Loucy (cell line): Measurements from ENCODE around the gene VPS9D1.
"Not testable (repeated sequence)": the region's sequence is repeated elsewhere in the genome, so short reads cannot be mapped to it uniquely, and the experiment has no call there.

ENCODE experiments used
- H2AFZ ChIP-seq: fragments of 200-600 bp; sonication (generic); 2 replicates; pipeline ENCODE4 v1.6.0; 2016; ENCODE audit warnings: antibody characterized with exemption, mild to moderate bottlenecking, low read length, moderate library complexity
- H3F3A ChIP-seq: fragments of 200-600 bp; 2 replicates; pipeline ENCODE4 v1.6.0; 2016; ENCODE audit warnings: antibody characterized with exemption, low read depth, mild to moderate bottlenecking
- H3K27me3 ChIP-seq: fragments of 200-600 bp; sonication (generic); 2 replicates; pipeline ENCODE4 v1.6.1; 2014; ENCODE audit warnings: low read length, mild to moderate bottlenecking; ENCODE audit not compliant: insufficient read depth, poor library complexity, severe bottlenecking
- H3K36me3 ChIP-seq: fragments of 200-600 bp; sonication (generic); 2 replicates; pipeline ENCODE4 v1.6.1; 2016; ENCODE audit warnings: low read length; ENCODE audit not compliant: insufficient read depth
- H3K4me1 ChIP-seq: fragments of 200-600 bp; sonication (generic); 2 replicates; pipeline ENCODE4 v1.5.1; 2014; ENCODE audit warnings: low read length, mild to moderate bottlenecking; ENCODE audit not compliant: insufficient read depth, poor library complexity, severe bottlenecking
- H3K4me2 ChIP-seq: fragments of 200-600 bp; sonication (generic); 2 replicates; pipeline ENCODE4 v1.6.0; 2014; ENCODE audit warnings: antibody characterized with exemption, low read length, low read depth, mild to moderate bottlenecking; ENCODE audit not compliant: poor library complexity, severe bottlenecking
- H3K4me3 ChIP-seq: fragments of 200-600 bp; sonication (generic); 2 replicates; pipeline ENCODE4 v1.5.1; 2014; ENCODE audit warnings: low read length, mild to moderate bottlenecking, mixed read lengths; ENCODE audit not compliant: poor library complexity, severe bottlenecking
- H3K79me2 ChIP-seq: fragments of 200-600 bp; sonication (generic); 2 replicates; pipeline ENCODE4 v1.6.1; 2014; ENCODE audit warnings: low read length; ENCODE audit not compliant: insufficient read depth
- H3K9ac ChIP-seq: fragments of 200-600 bp; sonication (generic); 2 replicates; pipeline ENCODE4 v1.6.0; 2014; ENCODE audit warnings: mild to moderate bottlenecking, low read depth, low read length, moderate library complexity; ENCODE audit not compliant: poor library complexity, severe bottlenecking
- H3K9me2 ChIP-seq: fragments of 200-600 bp; sonication (generic); replicated peaks from 2 replicates; pipeline ENCODE4 v1.6.1; 2016; ENCODE audit warnings: low read depth, low read length, mixed read lengths
- H3K9me3 ChIP-seq: fragments of 200-600 bp; sonication (generic); 2 replicates; pipeline ENCODE4 v1.6.1; 2014; ENCODE audit warnings: mild to moderate bottlenecking, antibody characterized with exemption, low read length, low read depth; ENCODE audit not compliant: insufficient read depth
- H4K20me1 ChIP-seq: fragments of 200-600 bp; sonication (generic); 2 replicates; pipeline ENCODE4 v1.6.0; 2014; ENCODE audit warnings: antibody characterized with exemption, low read length, mild to moderate bottlenecking; ENCODE audit not compliant: insufficient read depth, poor library complexity, severe bottlenecking
- CTCF ChIP-seq: fragments of 200-600 bp; sonication (generic); conservative IDR thresholded peaks from 2 replicates; pipeline ENCODE4 v1.5.1; 2014; ENCODE audit warnings: mild to moderate bottlenecking, antibody characterized with exemption, low read length
- EZH2phosphoT487 ChIP-seq: fragments of 200-600 bp; IDR thresholded peaks from 2 replicates; pipeline ENCODE4 v1.6.1; 2018; ENCODE audit warnings: antibody characterized with exemption, mild to moderate bottlenecking, moderate library complexity, borderline replicate concordance

Gene VPS9D1

DNA sequence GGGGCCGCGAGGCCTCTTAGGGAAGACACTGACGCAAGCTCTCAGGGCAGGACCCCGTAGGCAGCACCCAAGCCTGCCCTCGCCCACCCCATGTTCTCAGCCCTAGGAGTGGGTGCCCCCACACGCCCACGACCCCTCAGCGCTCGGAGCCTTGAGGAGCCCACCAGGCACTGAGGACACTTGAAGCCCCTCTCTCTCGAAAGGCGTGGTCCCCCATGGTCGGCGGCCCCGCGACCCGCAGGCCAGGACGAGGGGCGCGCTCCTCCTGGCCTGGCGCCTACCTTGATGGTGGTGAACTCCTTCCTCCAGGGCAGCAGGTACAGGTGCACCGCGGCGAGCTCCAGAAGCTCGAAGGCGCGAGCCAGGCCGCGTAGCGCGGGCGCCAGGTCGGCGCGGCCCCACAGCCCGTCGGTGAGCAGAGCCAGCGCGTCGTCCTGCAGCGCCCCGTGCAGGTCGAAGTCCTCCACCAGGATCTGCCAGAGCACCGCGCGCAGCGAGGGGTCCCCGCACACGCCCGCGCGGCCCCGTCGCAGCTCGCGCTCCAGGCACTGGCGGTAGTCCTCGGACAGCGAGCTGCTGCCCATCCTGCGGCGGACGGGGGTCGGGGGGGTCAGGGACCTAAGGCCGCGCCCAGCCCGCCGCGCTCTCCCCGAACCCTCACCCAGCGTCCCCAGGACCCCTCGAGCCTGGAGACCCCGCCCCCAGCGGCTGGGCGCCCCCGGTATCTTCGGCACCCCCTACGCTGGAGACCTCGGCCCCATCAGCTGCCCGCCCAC, 19.9 kb downstream of the VPS9D1 start:
- H4K20me1 ChIP-seq = no peaks in the 10 kb centered on the region
- H3K9me3 ChIP-seq = no peaks in the 10 kb centered on the region
- H3K9ac ChIP-seq = no peak overlapping the region
- H3K27me3 ChIP-seq = no peaks in the 10 kb centered on the region
- no peak for TF ChIP-seq EZH2phosphoT487
- no peak for TF ChIP-seq CTCF
- no peaks in the 10 kb centered on the region for H3K36me3 ChIP-seq
- H3F3A ChIP-seq = no peaks in the 10 kb centered on the region
- no peaks in the 10 kb centered on the region for H3K79me2 ChIP-seq
- peak overlapping the region; percentile 69 for H3K4me2 ChIP-seq
- H3K9me2 ChIP-seq = no peaks in the 10 kb centered on the region
- H3K4me1 ChIP-seq = peaks cover 13% of the 10 kb centered on the region
- peak overlapping the region; percentile 72 for H3K4me3 ChIP-seq
- no peak overlapping the region for H2AFZ ChIP-seq

- Histone ChIP-seq H3F3A (no peaks in the 10 kb centered on the region), H3K79me2 (no peaks in the 10 kb centered on the region), H3K27me3 (no peaks in the 10 kb centered on the region), H3K4me3 (peak overlapping the region; percentile 72), H3K36me3 (no peaks in the 10 kb centered on the region), H2AFZ (no peak overlapping the region), H3K9me2 (no peaks in the 10 kb centered on the region), H3K9ac (no peak overlapping the region), H4K20me1 (no peaks in the 10 kb centered on the region), H3K4me2 (peak overlapping the region; percentile 69), H3K4me1 (peaks cover 16% of the 10 kb centered on the region), H3K9me3 (no peaks in the 10 kb centered on the region)
- TF ChIP-seq CTCF = peak; percentile 40
- no peak for TF ChIP-seq EZH2phosphoT487
Measured at GRCh38 chr16:89700100-89700648, 20.5 kb downstream of the VPS9D1 start.

GRCh38 chr16:89699629-89700099, 21.0 kb downstream of the VPS9D1 start:
- not testable (repeated sequence) for H4K20me1 ChIP-seq, H3K4me3 ChIP-seq, H3K36me3 ChIP-seq, H3F3A ChIP-seq, H2AFZ ChIP-seq, H3K27me3 ChIP-seq, H3K9ac ChIP-seq, H3K9me2 ChIP-seq, H3K79me2 ChIP-seq, H3K9me3 ChIP-seq
- H3K4me1 ChIP-seq = peaks cover 16% of the 10 kb centered on the region
- H3K4me2 ChIP-seq = peak overlapping the region; percentile 69

DNA sequence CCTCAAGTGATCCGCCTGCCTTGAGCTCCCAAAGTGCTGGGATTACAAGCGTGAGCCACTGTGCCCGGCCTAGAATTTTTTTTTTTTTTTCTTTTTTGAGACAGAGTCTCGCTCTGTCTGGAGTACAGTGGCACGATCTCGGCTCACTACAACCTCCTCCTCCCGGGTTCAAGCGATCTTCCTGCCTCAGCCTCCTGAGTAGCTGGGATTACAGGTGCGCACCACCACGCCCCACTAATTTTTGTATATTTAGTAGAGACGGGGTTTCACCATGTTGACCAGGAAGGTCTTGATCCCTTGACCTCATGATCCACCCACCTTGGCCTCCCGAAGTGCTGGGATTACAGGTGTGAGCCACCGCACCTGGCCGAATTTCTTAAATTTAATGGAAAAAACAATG, 22.0 kb downstream of the VPS9D1 start:
- H3K79me2 ChIP-seq, H3K9me3 ChIP-seq, H3K27me3 ChIP-seq, H3K36me3 ChIP-seq, H3K4me3 ChIP-seq, H3K9ac ChIP-seq, H3K9me2 ChIP-seq, H3K4me2 ChIP-seq, H2AFZ ChIP-seq, H4K20me1 ChIP-seq, H3F3A ChIP-seq: not testable (repeated sequence)
- H3K4me1 ChIP-seq = peaks cover 16% of the 10 kb centered on the region
